HL-60 (cell line): Measurements from ENCODE around the gene SCUBE1.

Source experiments
- DNase-seq, 2 experiments: peaks; one replicate each; pipeline ENCODE4 v3.0.0-alpha.2; 2010 to 2020; ENCODE audit warnings: low read depth in 1 of 2, low spot score in 1 of 2
- H3K27ac ChIP-seq: fragments of 250-450 bp; sonication (Bioruptor Pico); replicated peaks from 2 replicates; pipeline ENCODE4 v1.5.1; 2020; ENCODE audit warnings: mild to moderate bottlenecking, moderate library complexity
- H3K27me3 ChIP-seq: fragments of 250-450 bp; sonication (Bioruptor Pico); 2 replicates; pipeline ENCODE4 v1.5.1; 2021; ENCODE audit warnings: mild to moderate bottlenecking, moderate library complexity; ENCODE audit not compliant: insufficient read depth, poor library complexity, severe bottlenecking
- H3K4me3 ChIP-seq: replicated peaks from 2 replicates; pipeline ENCODE4 v1.5.1; 2011; ENCODE audit warnings: mild to moderate bottlenecking, control low read depth, low read length; ENCODE audit not compliant: insufficient read depth
- GABPA ChIP-seq: IDR thresholded peaks from 2 replicates; pipeline ENCODE4 v1.6.1; 2012; ENCODE audit warnings: low read depth
- POLR2AphosphoS5 ChIP-seq: IDR thresholded peaks from 2 replicates; pipeline ENCODE4 v1.6.1; 2012; ENCODE audit warnings: low read depth
- SPI1 ChIP-seq: IDR thresholded peaks from 2 replicates; pipeline ENCODE4 v1.6.1; 2012; ENCODE audit warnings: low read depth, mild to moderate bottlenecking, borderline replicate concordance
- TF ChIP-seq, protein P1 (sequence below): IDR thresholded peaks from 2 replicates; pipeline ENCODE4 v1.6.1; 2012; ENCODE audit warnings: low read depth; ENCODE audit not compliant: insufficient replicate concordance
- TF ChIP-seq, protein P2 (sequence below): IDR thresholded peaks from one replicate; pipeline ENCODE4 v1.5.1; 2011; ENCODE audit warnings: low read length, control low read depth, inconsistent platforms; ENCODE audit not compliant: insufficient read depth

Gene SCUBE1

DNA sequence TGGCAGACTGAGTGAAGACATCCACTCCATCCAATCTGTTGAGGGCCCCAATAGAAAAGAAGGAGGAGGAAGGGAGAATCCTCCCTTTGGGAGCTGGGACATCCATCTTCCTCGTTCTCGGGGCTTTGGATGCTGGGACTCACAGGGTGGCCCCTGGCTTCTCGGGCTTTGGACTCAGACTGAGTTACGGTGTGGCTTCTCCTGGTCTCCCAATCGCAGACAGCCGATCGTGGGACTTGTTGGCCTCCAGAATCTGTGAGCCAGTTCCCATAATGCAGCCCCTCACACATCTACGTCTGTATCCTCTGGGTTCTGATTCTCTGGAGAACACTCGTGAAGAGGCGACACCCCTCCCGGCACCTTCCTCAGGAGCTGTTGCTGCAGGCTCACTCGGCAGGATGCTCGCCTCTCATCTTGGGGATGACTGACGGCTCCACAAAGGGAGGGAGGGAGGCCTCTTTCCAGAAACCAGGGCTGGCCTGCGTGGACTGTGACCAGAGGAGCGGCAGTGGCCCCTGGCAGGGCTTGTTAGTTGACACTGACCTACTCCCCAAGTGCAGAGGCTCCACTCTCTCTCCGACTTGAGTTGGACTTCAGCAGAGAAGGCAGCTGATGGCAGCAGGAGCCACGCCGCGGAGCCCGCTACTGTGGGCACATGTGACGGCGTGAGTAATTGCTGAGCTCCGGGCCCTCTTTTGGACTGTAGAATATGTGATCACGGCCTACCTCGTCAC is 141.5 kb downstream of the SCUBE1 start:
- no peak for TF ChIP-seq SPI1
- TF ChIP-seq POLR2AphosphoS5 = no peak
- TF ChIP-seq, protein P1, sequence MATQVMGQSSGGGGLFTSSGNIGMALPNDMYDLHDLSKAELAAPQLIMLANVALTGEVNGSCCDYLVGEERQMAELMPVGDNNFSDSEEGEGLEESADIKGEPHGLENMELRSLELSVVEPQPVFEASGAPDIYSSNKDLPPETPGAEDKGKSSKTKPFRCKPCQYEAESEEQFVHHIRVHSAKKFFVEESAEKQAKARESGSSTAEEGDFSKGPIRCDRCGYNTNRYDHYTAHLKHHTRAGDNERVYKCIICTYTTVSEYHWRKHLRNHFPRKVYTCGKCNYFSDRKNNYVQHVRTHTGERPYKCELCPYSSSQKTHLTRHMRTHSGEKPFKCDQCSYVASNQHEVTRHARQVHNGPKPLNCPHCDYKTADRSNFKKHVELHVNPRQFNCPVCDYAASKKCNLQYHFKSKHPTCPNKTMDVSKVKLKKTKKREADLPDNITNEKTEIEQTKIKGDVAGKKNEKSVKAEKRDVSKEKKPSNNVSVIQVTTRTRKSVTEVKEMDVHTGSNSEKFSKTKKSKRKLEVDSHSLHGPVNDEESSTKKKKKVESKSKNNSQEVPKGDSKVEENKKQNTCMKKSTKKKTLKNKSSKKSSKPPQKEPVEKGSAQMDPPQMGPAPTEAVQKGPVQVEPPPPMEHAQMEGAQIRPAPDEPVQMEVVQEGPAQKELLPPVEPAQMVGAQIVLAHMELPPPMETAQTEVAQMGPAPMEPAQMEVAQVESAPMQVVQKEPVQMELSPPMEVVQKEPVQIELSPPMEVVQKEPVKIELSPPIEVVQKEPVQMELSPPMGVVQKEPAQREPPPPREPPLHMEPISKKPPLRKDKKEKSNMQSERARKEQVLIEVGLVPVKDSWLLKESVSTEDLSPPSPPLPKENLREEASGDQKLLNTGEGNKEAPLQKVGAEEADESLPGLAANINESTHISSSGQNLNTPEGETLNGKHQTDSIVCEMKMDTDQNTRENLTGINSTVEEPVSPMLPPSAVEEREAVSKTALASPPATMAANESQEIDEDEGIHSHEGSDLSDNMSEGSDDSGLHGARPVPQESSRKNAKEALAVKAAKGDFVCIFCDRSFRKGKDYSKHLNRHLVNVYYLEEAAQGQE = no peak
- TF ChIP-seq, protein P2, sequence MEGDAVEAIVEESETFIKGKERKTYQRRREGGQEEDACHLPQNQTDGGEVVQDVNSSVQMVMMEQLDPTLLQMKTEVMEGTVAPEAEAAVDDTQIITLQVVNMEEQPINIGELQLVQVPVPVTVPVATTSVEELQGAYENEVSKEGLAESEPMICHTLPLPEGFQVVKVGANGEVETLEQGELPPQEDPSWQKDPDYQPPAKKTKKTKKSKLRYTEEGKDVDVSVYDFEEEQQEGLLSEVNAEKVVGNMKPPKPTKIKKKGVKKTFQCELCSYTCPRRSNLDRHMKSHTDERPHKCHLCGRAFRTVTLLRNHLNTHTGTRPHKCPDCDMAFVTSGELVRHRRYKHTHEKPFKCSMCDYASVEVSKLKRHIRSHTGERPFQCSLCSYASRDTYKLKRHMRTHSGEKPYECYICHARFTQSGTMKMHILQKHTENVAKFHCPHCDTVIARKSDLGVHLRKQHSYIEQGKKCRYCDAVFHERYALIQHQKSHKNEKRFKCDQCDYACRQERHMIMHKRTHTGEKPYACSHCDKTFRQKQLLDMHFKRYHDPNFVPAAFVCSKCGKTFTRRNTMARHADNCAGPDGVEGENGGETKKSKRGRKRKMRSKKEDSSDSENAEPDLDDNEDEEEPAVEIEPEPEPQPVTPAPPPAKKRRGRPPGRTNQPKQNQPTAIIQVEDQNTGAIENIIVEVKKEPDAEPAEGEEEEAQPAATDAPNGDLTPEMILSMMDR = no peak
- no peak for TF ChIP-seq GABPA
- no peaks in the 10 kb centered on the region for H3K27me3 ChIP-seq
- DNase-seq = no peak
- no peak overlapping the region for H3K27ac ChIP-seq
- no peak overlapping the region for H3K4me3 ChIP-seq

DNA sequence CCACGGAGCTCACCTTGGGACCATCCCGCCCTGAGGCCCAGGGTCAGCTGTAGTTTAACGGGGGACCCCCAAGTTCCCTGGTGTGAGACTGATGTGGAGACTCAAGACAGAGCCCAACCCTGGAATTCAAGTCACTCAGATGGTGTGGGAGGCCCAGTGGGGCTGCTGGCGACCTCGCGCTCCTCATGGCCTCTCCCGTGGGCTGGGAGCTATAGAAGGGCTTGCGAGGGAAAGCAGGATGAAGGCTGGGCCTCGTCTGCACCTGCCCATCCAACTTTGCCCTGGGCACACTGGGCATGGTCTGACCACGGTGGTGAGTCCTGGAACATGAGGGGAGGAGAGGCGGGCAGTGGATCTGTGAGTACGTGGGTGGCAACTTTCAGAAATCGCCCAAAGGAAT is 142.6 kb downstream of the SCUBE1 start:
- Histone ChIP-seq H3K27ac (no peak overlapping the region), H3K27me3 (no peaks in the 10 kb centered on the region), H3K4me3 (no peak overlapping the region)
- DNase-seq = no peak
- no peak for TF ChIP-seq POLR2AphosphoS5
- TF ChIP-seq, protein P1 = no peak
- TF ChIP-seq GABPA = no peak
- TF ChIP-seq, protein P2 = no peak

DNA sequence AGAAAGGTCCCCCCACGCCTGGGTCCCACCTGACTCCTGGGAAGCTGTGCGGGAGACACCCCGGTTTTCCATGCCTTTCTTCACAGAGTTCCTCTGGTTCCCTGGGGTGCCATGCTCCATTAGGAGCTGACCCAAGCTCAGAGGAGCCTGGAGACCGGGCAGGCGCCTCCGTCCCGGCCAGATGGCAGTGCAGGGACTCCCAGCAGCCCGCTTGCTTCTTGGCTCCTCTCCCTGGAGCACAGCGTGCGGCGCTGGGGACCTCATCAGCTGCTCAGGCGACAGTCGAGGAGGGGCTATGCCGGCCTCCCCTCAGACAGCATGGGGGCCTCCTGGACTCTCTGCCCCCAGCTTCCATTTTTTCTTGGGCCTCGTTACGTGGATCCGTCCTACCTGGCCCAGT is 143.1 kb downstream of the SCUBE1 start:
- H3K4me3 ChIP-seq = no peak overlapping the region
- H3K27ac ChIP-seq = no peak overlapping the region
- no peaks in the 10 kb centered on the region for H3K27me3 ChIP-seq
- TF ChIP-seq, protein P1 = no peak
- TF ChIP-seq, protein P2 = no peak
- TF ChIP-seq POLR2AphosphoS5 (no peak), GABPA (no peak), SPI1 (no peak)
- no peak for DNase-seq
